Measurements from ENCODE around the gene SYNE3. TPM values are rescaled to one million over a fixed set of nuclear protein-coding genes. Genes with fewer than 3 reads are reported as not detected.

The SYNE3 gene
- total and polyA plus RNA-seq, 10 of the 15 experiments (the other 5 are each of a cell fraction or from before 2014, with no cell fraction given): 1.4 to 44.1 (median 13.4) TPM

GRCh38 chr14:95545515-95546168, 29.2 kb upstream of the SYNE3 start (continued):
- TF ChIP-seq CUX1 (IDR thresholded peaks at IDR 0.05; ENCODE audit: insufficient replicate concordance, low read depth, low read length): no peak

GRCh38 chr14:95544588-95544987, 28.1 kb upstream of the SYNE3 start:
- ATAC-seq: no peak
- ChIA-PET CTCF (no interaction called here), POLR2A (no interaction called here), RAD21 (ENCODE audit: unreplicated experiment) (no interaction called here), SMC1A (ENCODE audit: uncharacterized antibody, unreplicated experiment) (no interaction called here)
- Histone ChIP-seq H2AFZ (ENCODE audit: control insufficient read depth, low read depth, low read length) (no peak overlapping the region), H3K79me2 (ENCODE audit: control insufficient read depth, insufficient read depth, low read length) (peaks cover 21% of the 10 kb centered on the region), H3K4me2 (ENCODE audit: control insufficient read depth, insufficient read depth) (no peak overlapping the region), H3K4me3 (no peak overlapping the region), H3K4me1 (ENCODE audit: control insufficient read depth, insufficient read depth, low read length) (no peaks in the 10 kb centered on the region), H3K27me3 (replicated peaks in 1 of 2; ENCODE audit: control insufficient read depth in 2 of 2, insufficient read depth in 2 of 2, low read length in 1 of 2) (no peaks in the 10 kb centered on the region), H3K27ac (ENCODE audit: control insufficient read depth, insufficient read depth) (no peak overlapping the region), H3K9ac (ENCODE audit: control insufficient read depth, insufficient read depth, low read length) (no peak overlapping the region), H4K20me1 (ENCODE audit: control insufficient read depth, insufficient read depth) (no peaks in the 10 kb centered on the region), H3K9me3 (replicated peaks; ENCODE audit: control insufficient read depth, insufficient read depth, low read length) (no peaks in the 10 kb centered on the region), H3K36me3 (ENCODE audit: control insufficient read depth in 2 of 2, insufficient read depth in 2 of 2, low read length in 1 of 2) (peaks cover 0 to 4% of the 10 kb centered on the region in 2 experiments; a peak in 3 of 4 replicates)
- WGBS (ENCODE audit: insufficient coverage, insufficient replicate concordance, low lambda C conversion rate, missing lambda C conversion rate): 58% methylated on average over 8 of the region's 8 CpGs
- in situ Hi-C loops (cut with MboI): no loop called here
- no peak for FAIRE-seq
- BruUV-seq (replicated peaks): no TSS peak
- no peak for DNase-seq (ENCODE audit: low read depth, low spot score)
- intact Hi-C loops (cut with micrococcal nuclease; ENCODE audit: unreplicated experiment): no loop called here
- TF ChIP-seq NFIC (IDR thresholded peaks at IDR 0.05; ENCODE audit: low read depth, low read length) (no peak), E4F1 (IDR thresholded peaks at IDR 0.05; ENCODE audit: borderline replicate concordance, partially characterized antibody) (no peak), ESRRA (IDR thresholded peaks at IDR 0.05; ENCODE audit: low read length) (no peak), EGR1 (IDR thresholded peaks at IDR 0.05; ENCODE audit: borderline replicate concordance in 1 of 2, low read depth in 2 of 2, low read length in 2 of 2) (no peak), MAX (IDR thresholded peaks at IDR 0.05; ENCODE audit: low read depth, low read length) (no peak), FOS (IDR thresholded peaks at IDR 0.05; ENCODE audit: borderline replicate concordance, extremely low read depth, insufficient read length) (no peak), RB1 (IDR thresholded peaks at IDR 0.05; ENCODE audit: borderline replicate concordance) (no peak), FOXM1 (IDR thresholded peaks at IDR 0.05; ENCODE audit: low read depth, low read length) (no peak), CBFB (IDR thresholded peaks at IDR 0.05; ENCODE audit: low read depth) (no peak), YBX1 (IDR thresholded peaks at IDR 0.05) (no peak)

Measured in GM12878 (cell line).